Heart right ventricle (tissue), 16 donors: ENCODE measurements around the gene KCNMA1. TPM values are rescaled to one million over a fixed set of nuclear protein-coding genes. Genes with fewer than 3 reads are reported as not detected.

Experiments used
- ATAC-seq, 8 donors: fragments of 200-7000 bp; cut with Tn5 transposase; one replicate each; pipeline ENCODE4 v1.9.1; 2020; ENCODE audit warnings: mild to moderate bottlenecking in 8 of 8, moderate library complexity in 8 of 8, moderate number of reproducible peaks in 1 of 8
- DNase-seq, 2 donors: peaks; one replicate each; pipeline ENCODE4 v3.0.0-alpha.2; 2020
- H3K27ac ChIP-seq, 10 donors: fragments of 200-600 bp; sonication (generic) in 2 of 10; one replicate each; pipeline versions ENCODE4 v1.5.0 to v1.8.0; 2020 to 2022; ENCODE audit warnings: mild to moderate bottlenecking in 3 of 10
- H3K27me3 ChIP-seq, 7 donors: fragments of 200-600 bp; one replicate each; pipeline ENCODE4 v1.8.0; 2021 to 2022; ENCODE audit warnings: mild to moderate bottlenecking in 2 of 7
- H3K36me3 ChIP-seq, 9 donors: fragments of 200-600 bp; sonication (generic) in 1 of 9; one replicate each; pipeline versions ENCODE4 v1.5.0 to v1.8.0; 2020 to 2022; ENCODE audit warnings: mild to moderate bottlenecking in 2 of 9
- H3K4me1 ChIP-seq, 9 donors: fragments of 200-600 bp; sonication (generic) in 1 of 9; one replicate each; pipeline versions ENCODE4 v1.5.0 to v1.8.0; 2020 to 2022; ENCODE audit warnings: mild to moderate bottlenecking in 4 of 9
- H3K4me3 ChIP-seq, 10 donors: fragments of 200-600 bp; sonication (generic) in 2 of 10; one replicate each; pipeline versions ENCODE4 v1.5.0 to v1.8.0; 2020 to 2022; ENCODE audit warnings: mild to moderate bottlenecking in 7 of 10, moderate library complexity in 2 of 10
- H3K9me3 ChIP-seq, 11 donors: fragments of 200-600 bp in 10 of 11; sonication (generic) in 2 of 11; one replicate each; pipeline versions ENCODE4 v1.5.0 to v1.8.0; 2013 to 2022; ENCODE audit warnings: mild to moderate bottlenecking in 2 of 11, control low read depth in 1 of 11, moderate library complexity in 1 of 11
- WGBS, 2 donors: extraction: QIAGEN DNeasy Blood & Tissue Kit; methylation state at CpG; one replicate each; pipeline ENCODE4 v1.1.7; 2013; ENCODE audit warnings: inconsistent platforms in 1 of 2; 5-methylcytosine and 5-hydroxymethylcytosine counted together
- intact Hi-C, 10 donors: fragments of 100-400 bp; cut with DNase I; formaldehyde crosslinking; loops; one replicate each; pipeline versions ENCODE4 v1.11.1 to v1.14.2; 2022
- polyA plus RNA-seq, 2 donors: library from polyadenylated mRNA; stranded (reverse); fragments of 200-250 nt; gene quantifications; one replicate each; pipeline ENCODE4 v1.2.3, GENCODE V29; 2013
- total RNA-seq, 10 donors: library from RNA; stranded (reverse); fragmentation: NEBNext Ultra II Directional in 3 of 10; extraction: Animal tissue kit (Norgen Biotek cat#: 25700) in 3 of 10; gene quantifications; one replicate each; pipeline versions ENCODE4 v1.2.1 to v1.2.4, GENCODE V29; 2021 to 2023
- TF ChIP-seq, protein P1 (sequence below), 9 donors: fragments of 200-600 bp; sonication (generic) in 2 of 9; IDR thresholded peaks; one replicate each; pipeline versions ENCODE4 v1.5.0 to v1.8.0; 2021 to 2022; ENCODE audit warnings: antibody characterized with exemption in 9 of 9, mild to moderate bottlenecking in 5 of 9, moderate library complexity in 1 of 9
- donor health status: Arrhythmogenic right ventricular cardiomyopathy.
- donor health status: ischemic (EF 13 %, LVEDD 7.1; RV severe dilation, severe dysfunction).
- donor health status: healthy with polysubstance abuse.
- donor health status: DM: no; HTN: yes; CAD: no.
- donor health status: DM: no; HTN: no; CAD: no.
- donor health status: ischemic (EF 25% LVEDD 6.9; RV normal size, moderate dysfunction).
- donor health status: ischemic (EF 25% LVEDD 5.7; RV mildly dilated, moderate dysfunction).
- donor health status: healthy.
- donor health status: DM: yes; HTN: yes; CAD: no.
- donor health status: Ischemic cardiomyopathy.
- donor health status: ischemic (EF 35%, LVEDD 5.7; RV mildly dilated, moderate dysfunction).
- donor health status: nonischemic (EF 11% LVEDD 7.7; RV severe dilation, severe dysfunction).
- donor health status: DM: yes; HTN: yes; CAD: no.
- donor health status: PGD.
- donor health status: ischemic (EF 29% LVEDD 5.4; RV normal size, mild dysfunction).
- donor health status: nonischemic (EF 23%, LVEDD 6.1; RV moderate dilation, normal function).

Gene KCNMA1
- total and polyA plus RNA-seq, 12 donors: 0.59 to 5.3 (median 1.6) TPM

- Histone ChIP-seq H3K27me3 (peaks cover 0 to 24% (median 0%) of the 10 kb centered on the region in 7 donors), H3K27ac (peak overlapping the region in 1 of 10 donors; percentile 90), H3K4me3 (no peak overlapping the region), H3K4me1 (peaks cover 0 to 45% (median 0%) of the 10 kb centered on the region in 9 donors), H3K36me3 (no peaks in the 10 kb centered on the region), H3K9me3 (no peaks in the 10 kb centered on the region)
- WGBS, 2 donors: 76 to 97% methylated on average over 1 of the region's 1 CpG
- intact Hi-C loops: no loop called here
- DNase-seq: no peak
- TF ChIP-seq, protein P1, sequence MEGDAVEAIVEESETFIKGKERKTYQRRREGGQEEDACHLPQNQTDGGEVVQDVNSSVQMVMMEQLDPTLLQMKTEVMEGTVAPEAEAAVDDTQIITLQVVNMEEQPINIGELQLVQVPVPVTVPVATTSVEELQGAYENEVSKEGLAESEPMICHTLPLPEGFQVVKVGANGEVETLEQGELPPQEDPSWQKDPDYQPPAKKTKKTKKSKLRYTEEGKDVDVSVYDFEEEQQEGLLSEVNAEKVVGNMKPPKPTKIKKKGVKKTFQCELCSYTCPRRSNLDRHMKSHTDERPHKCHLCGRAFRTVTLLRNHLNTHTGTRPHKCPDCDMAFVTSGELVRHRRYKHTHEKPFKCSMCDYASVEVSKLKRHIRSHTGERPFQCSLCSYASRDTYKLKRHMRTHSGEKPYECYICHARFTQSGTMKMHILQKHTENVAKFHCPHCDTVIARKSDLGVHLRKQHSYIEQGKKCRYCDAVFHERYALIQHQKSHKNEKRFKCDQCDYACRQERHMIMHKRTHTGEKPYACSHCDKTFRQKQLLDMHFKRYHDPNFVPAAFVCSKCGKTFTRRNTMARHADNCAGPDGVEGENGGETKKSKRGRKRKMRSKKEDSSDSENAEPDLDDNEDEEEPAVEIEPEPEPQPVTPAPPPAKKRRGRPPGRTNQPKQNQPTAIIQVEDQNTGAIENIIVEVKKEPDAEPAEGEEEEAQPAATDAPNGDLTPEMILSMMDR (IDR thresholded peaks at IDR 0.05): no peak
- no peak for ATAC-seq
These were observed 80.5 kb downstream of the KCNMA1 start for GRCh38 chr10:77556990-77557601.

GRCh38 chr10:77555591-77556212 lies 81.9 kb downstream of the KCNMA1 start:
- Histone ChIP-seq H3K4me1 (peaks cover 0 to 51% (median 0%) of the 10 kb centered on the region in 9 donors), H3K27ac (peak overlapping the region in 3 of 10 donors; percentile 13 to 90 (median 58)), H3K4me3 (no peak overlapping the region), H3K36me3 (no peaks in the 10 kb centered on the region), H3K9me3 (no peaks in the 10 kb centered on the region), H3K27me3 (peaks cover 0 to 17% (median 0%) of the 10 kb centered on the region in 7 donors)
- TF ChIP-seq, protein P1 (IDR thresholded peaks at IDR 0.05): no peak
- no peak for DNase-seq
- 88 to 97% methylated on average over 4 of the region's 4 CpGs for WGBS, 2 donors
- ATAC-seq: peak in 3 of 8 donors; percentile 55 to 60 (median 59)
- intact Hi-C loops: no loop called here

GRCh38 chr10:77554996-77555397 lies 82.6 kb downstream of the KCNMA1 start:
- Histone ChIP-seq H3K9me3 (no peaks in the 10 kb centered on the region), H3K36me3 (no peaks in the 10 kb centered on the region), H3K27ac (peak overlapping the region in 3 of 10 donors; percentile 13 to 90 (median 58)), H3K27me3 (peaks cover 0 to 17% (median 0%) of the 10 kb centered on the region in 7 donors), H3K4me1 (peaks cover 0 to 53% (median 0%) of the 10 kb centered on the region in 9 donors), H3K4me3 (no peak overlapping the region)
- TF ChIP-seq, protein P1 (IDR thresholded peaks at IDR 0.05): no peak
- no peak for DNase-seq
- WGBS, 2 donors: 58 to 65% methylated on average over 7 of the region's 7 CpGs
- ATAC-seq: peak in 5 of 8 donors; percentile 21 to 62 (median 56)
- intact Hi-C loops: no loop called here

DNA sequence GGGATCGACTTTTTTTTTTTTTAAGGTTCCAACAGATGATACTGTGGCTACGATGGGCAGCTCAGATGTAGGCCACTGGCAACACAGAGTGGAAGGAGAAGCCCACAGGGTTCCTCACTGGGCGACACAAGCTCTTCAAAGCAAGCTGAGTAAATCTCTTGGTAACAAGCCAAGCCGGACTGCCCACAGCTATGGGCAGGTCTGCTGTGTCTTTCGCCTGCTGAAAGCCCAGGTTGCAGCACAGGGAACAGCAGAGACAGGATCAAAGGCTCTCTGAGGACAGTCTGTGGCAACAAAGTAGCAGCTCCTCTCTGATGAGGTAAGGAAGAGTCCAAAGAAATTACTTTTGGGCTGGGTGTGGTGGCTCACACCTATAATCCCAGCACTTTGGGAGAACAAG lies 83.6 kb downstream of the KCNMA1 start:
- H3K4me1 ChIP-seq: peaks cover 0 to 63% (median 0%) of the 10 kb centered on the region in 9 donors
- DNase-seq: no peak
- no peak for ATAC-seq

More for the DNA sequence above, 83.6 kb downstream of the KCNMA1 start:
- intact Hi-C loops: no loop called here
- H3K27ac ChIP-seq: peak overlapping the region in 2 of 10 donors; percentile 9 to 90
- no peaks in the 10 kb centered on the region for H3K36me3 ChIP-seq
- WGBS, 2 donors: 71 to 76% methylated on average over 5 of the region's 5 CpGs
- peaks cover 0 to 11% (median 0%) of the 10 kb centered on the region in 7 donors for H3K27me3 ChIP-seq
- no peaks in the 10 kb centered on the region for H3K9me3 ChIP-seq
- TF ChIP-seq, protein P1 (IDR thresholded peaks at IDR 0.05): no peak
- no peak overlapping the region for H3K4me3 ChIP-seq
